Kidney (tissue), 14 donors: Measurements from ENCODE around the gene PDSS2. TPM values are rescaled to one million over a fixed set of nuclear protein-coding genes. Genes with fewer than 3 reads are reported as not detected.

Source experiments
- DNase-seq, 5 donors: peaks; one replicate each; pipeline ENCODE4 v3.0.0-alpha.2; 2013 to 2020
- FAIRE-seq: peaks from 2 replicates; lab custom pipeline; 2012; peaks lifted over from hg19 to GRCh38; lab: Jason Lieb, UNC
- H3K27ac ChIP-seq, 2 donors: one replicate each; pipeline ENCODE4 v1.7.0; 2013; ENCODE audit warnings: low read depth in 2 of 2, low read length in 2 of 2, inconsistent platforms in 1 of 2
- H3K27me3 ChIP-seq: one replicate; pipeline ENCODE4 v1.7.1; 2013; ENCODE audit warnings: low read length, inconsistent platforms; ENCODE audit not compliant: control insufficient read depth, insufficient read depth
- H3K36me3 ChIP-seq, 3 donors: one replicate each; pipeline versions ENCODE4 v1.7.0 to v1.7.1; 2013; ENCODE audit warnings: low read length in 3 of 3, control low read depth in 1 of 3, inconsistent platforms in 1 of 3; ENCODE audit not compliant: insufficient read depth in 3 of 3, control insufficient read depth in 2 of 3
- H3K4me1 ChIP-seq, 3 donors: one replicate each; pipeline versions ENCODE4 v1.7.0 to v1.7.1; 2013; ENCODE audit warnings: low read length in 3 of 3, inconsistent platforms in 1 of 3, low read depth in 1 of 3; ENCODE audit not compliant: control insufficient read depth in 2 of 3, insufficient read depth in 2 of 3
- H3K4me3 ChIP-seq, 3 donors: one replicate each; pipeline versions ENCODE4 v1.7.0 to v1.8.1; 2013; ENCODE audit warnings: low read length in 3 of 3, control low read depth in 1 of 3, inconsistent platforms in 1 of 3
- H3K9ac ChIP-seq, 3 donors: one replicate each; pipeline versions ENCODE4 v1.7.0 to v1.7.1; 2013; ENCODE audit warnings: low read length in 3 of 3, control low read depth in 1 of 3, inconsistent platforms in 1 of 3
- H3K9me3 ChIP-seq, 3 donors: one replicate each; pipeline versions ENCODE4 v1.7.0 to v1.7.1; 2013; ENCODE audit warnings: low read length in 3 of 3, control low read depth in 1 of 3, inconsistent platforms in 1 of 3; ENCODE audit not compliant: control insufficient read depth in 2 of 3, insufficient read depth in 1 of 3
- intact Hi-C: fragments of 100-400 bp; cut with DNase I; formaldehyde crosslinking; loops from one replicate; pipeline ENCODE4 v1.11.1; 2022
- polyA plus RNA-seq: library from polyadenylated mRNA; stranded (reverse); fragments of 350-450 nt; fragmentation: Illumina TruSeq; extraction: RNeasy Lipid Tissue Mini Kit (QIAGEN cat#74804); gene quantifications from one replicate; pipeline ENCODE4 v1.2.3, GENCODE V29; 2014; ENCODE audit warnings: low read depth, low replicate concordance; ENCODE audit not compliant: insufficient read depth
- total RNA-seq: library from RNA; stranded (reverse); fragmentation: NEBNext Ultra II Directional; extraction: Animal tissue kit (Norgen Biotek cat#: 25700); gene quantifications from one replicate; pipeline ENCODE4 v1.2.1, GENCODE V29; 2021
- TF ChIP-seq, protein P1 (sequence below): IDR thresholded peaks from 3 replicates; pipeline ENCODE4 v1.5.1; 2012; ENCODE audit warnings: mild to moderate bottlenecking, moderate library complexity, borderline replicate concordance; ENCODE audit not compliant: insufficient read depth; ENCODE audit errors: extremely low read depth
- donor health status: control.
- donor health status: control.
- donor health status: control.
- donor health status: control.
- donor health status: control.
- donor health status: DM: yes; HTN: yes; CAD: no.
- donor health status: Normal renal cell carcinoma (clear cell type).

PDSS2 gene
- total and polyA plus RNA-seq, 2 donors from 2014 or later = 16.4 to 20.7 TPM

GRCh38 chr6:107361753-107362604 is 97.4 kb downstream of the PDSS2 start:
- Histone ChIP-seq H3K4me3 (no peak overlapping the region), H3K36me3 (no peaks in the 10 kb centered on the region), H3K4me1 (no peaks in the 10 kb centered on the region), H3K9me3 (no peaks in the 10 kb centered on the region), H3K9ac (no peak overlapping the region), H3K27me3 (no peaks in the 10 kb centered on the region), H3K27ac (no peak overlapping the region)
- peak in 3 of 5 donors; percentile 53 to 64 (median 58) for DNase-seq
- TF ChIP-seq, protein P1, sequence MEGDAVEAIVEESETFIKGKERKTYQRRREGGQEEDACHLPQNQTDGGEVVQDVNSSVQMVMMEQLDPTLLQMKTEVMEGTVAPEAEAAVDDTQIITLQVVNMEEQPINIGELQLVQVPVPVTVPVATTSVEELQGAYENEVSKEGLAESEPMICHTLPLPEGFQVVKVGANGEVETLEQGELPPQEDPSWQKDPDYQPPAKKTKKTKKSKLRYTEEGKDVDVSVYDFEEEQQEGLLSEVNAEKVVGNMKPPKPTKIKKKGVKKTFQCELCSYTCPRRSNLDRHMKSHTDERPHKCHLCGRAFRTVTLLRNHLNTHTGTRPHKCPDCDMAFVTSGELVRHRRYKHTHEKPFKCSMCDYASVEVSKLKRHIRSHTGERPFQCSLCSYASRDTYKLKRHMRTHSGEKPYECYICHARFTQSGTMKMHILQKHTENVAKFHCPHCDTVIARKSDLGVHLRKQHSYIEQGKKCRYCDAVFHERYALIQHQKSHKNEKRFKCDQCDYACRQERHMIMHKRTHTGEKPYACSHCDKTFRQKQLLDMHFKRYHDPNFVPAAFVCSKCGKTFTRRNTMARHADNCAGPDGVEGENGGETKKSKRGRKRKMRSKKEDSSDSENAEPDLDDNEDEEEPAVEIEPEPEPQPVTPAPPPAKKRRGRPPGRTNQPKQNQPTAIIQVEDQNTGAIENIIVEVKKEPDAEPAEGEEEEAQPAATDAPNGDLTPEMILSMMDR = no peak
- no peak for FAIRE-seq
- intact Hi-C loops = no loop called here

DNA sequence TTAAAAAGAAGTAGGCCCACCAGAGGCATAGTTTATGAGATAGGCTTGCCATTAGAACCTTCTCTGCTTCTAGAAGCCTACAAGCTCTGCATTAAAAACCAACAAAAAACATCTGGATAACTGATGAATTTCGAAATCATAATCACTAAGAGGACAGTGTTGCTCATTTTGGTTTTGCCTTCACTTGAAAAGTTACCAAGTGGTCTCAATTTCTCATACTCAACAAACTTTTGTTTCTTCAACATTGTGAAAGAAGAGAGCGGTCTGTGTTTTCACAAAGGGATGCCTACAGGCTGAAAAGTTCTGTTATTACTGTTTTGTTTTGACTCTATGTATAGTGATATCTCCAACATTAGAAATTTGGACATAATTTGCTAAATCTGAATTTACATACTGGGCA is 98.9 kb downstream of the PDSS2 start:
- intact Hi-C loops = no loop called here
- Histone ChIP-seq H3K36me3 (no peaks in the 10 kb centered on the region), H3K9me3 (no peaks in the 10 kb centered on the region), H3K27me3 (no peaks in the 10 kb centered on the region), H3K4me1 (no peaks in the 10 kb centered on the region), H3K4me3 (no peak overlapping the region), H3K9ac (no peak overlapping the region), H3K27ac (no peak overlapping the region)
- no peak for FAIRE-seq
- DNase-seq = no peak
- TF ChIP-seq, protein P1 = no peak

DNA sequence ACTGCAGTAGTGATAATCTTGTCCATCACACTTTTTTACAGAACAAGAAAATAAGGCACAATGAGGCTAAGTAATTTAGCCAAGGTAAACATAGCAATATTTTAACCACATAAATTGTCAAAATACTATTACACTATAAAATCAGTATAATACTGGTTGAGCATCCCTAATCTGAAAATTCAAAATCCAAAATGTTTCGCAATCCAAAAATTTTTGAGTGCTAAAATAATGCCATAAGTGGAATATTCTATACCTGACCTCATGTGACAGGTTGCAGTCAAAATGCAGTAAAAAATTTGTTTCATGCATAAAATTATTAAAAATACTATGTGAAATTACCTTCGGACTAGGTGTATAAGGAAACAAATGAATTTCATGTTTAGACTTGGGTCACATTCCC is 101.5 kb downstream of the PDSS2 start:
- FAIRE-seq = no peak

More for the DNA sequence above, 101.5 kb downstream of the PDSS2 start:
- intact Hi-C loops = no loop called here
- TF ChIP-seq, protein P1 = no peak
- H3K27me3 ChIP-seq = no peaks in the 10 kb centered on the region
- H3K4me1 ChIP-seq = no peaks in the 10 kb centered on the region
- H3K9ac ChIP-seq = no peak overlapping the region
- no peak overlapping the region for H3K4me3 ChIP-seq
- H3K36me3 ChIP-seq = no peaks in the 10 kb centered on the region
- no peak overlapping the region for H3K27ac ChIP-seq
- DNase-seq = no peak
- H3K9me3 ChIP-seq = no peaks in the 10 kb centered on the region
